Measurements from ENCODE around the gene SPINT3.

SPINT3 gene

GRCh38 chr20:45545351-45545750 lies 29.9 kb upstream of the SPINT3 start:
- Histone ChIP-seq H3K27me3 (ENCODE audit: insufficient read depth, low read depth) (no peaks in the 10 kb centered on the region), H3K4me2 (no peak overlapping the region), H3K4me1 (ENCODE audit: low read depth, poor library complexity, severe bottlenecking) (no peaks in the 10 kb centered on the region), H4K20me1 (ENCODE audit: insufficient read depth) (no peaks in the 10 kb centered on the region), H3K79me2 (ENCODE audit: insufficient read depth, low read depth) (no peaks in the 10 kb centered on the region), H3K27ac (no peak overlapping the region), H3K36me3 (ENCODE audit: insufficient read depth) (no peaks in the 10 kb centered on the region), H3K4me3 (IDR thresholded peaks at IDR 0.05; ENCODE audit: insufficient read depth, low read depth, low read length) (no peak overlapping the region), H2AFZ (ENCODE audit: low read depth) (no peak overlapping the region), H3K9ac (no peak overlapping the region)
- no peak for TF ChIP-seq CTCF (conservative IDR thresholded peaks at IDR 0.05; ENCODE audit: low read depth, low read length)

- Histone ChIP-seq H4K20me1 (ENCODE audit: insufficient read depth) (no peaks in the 10 kb centered on the region), H3K4me1 (ENCODE audit: low read depth, poor library complexity, severe bottlenecking) (no peaks in the 10 kb centered on the region), H3K27me3 (ENCODE audit: insufficient read depth, low read depth) (no peaks in the 10 kb centered on the region), H3K4me3 (IDR thresholded peaks at IDR 0.05; ENCODE audit: insufficient read depth, low read depth, low read length) (no peak within 1 kb of the TSS), H2AFZ (ENCODE audit: low read depth) (no peak within 1 kb of the TSS), H3K79me2 (ENCODE audit: insufficient read depth, low read depth) (no peaks in the 10 kb centered on the region), H3K4me2 (no peak within 1 kb of the TSS), H3K27ac (no peak within 1 kb of the TSS), H3K9ac (no peak within 1 kb of the TSS), H3K36me3 (ENCODE audit: insufficient read depth) (no peaks in the 10 kb centered on the region)
- no peak for TF ChIP-seq CTCF (conservative IDR thresholded peaks at IDR 0.05; ENCODE audit: low read depth, low read length)
Measured at GRCh38 chr20:45539382-45539781, 24.0 kb upstream of the SPINT3 start, which contains the start of gene WFDC6. Gene WFDC6 (minus strand): TSS chr20:45539482. CDS start chr20:45539407, 75 bp downstream.

- no peak overlapping the region for H3K27ac ChIP-seq
- no peak overlapping the region for H3K9ac ChIP-seq
- no peak overlapping the region for H3K4me3 ChIP-seq (IDR thresholded peaks at IDR 0.05; ENCODE audit: insufficient read depth, low read depth, low read length)
- H3K27me3 ChIP-seq (ENCODE audit: insufficient read depth, low read depth) = no peaks in the 10 kb centered on the region
- no peaks in the 10 kb centered on the region for H3K79me2 ChIP-seq (ENCODE audit: insufficient read depth, low read depth)
- H3K4me2 ChIP-seq = no peak overlapping the region
- TF ChIP-seq CTCF (conservative IDR thresholded peaks at IDR 0.05; ENCODE audit: low read depth, low read length) = no peak
- no peak overlapping the region for H2AFZ ChIP-seq (ENCODE audit: low read depth)
- no peaks in the 10 kb centered on the region for H4K20me1 ChIP-seq (ENCODE audit: insufficient read depth)
- H3K4me1 ChIP-seq (ENCODE audit: low read depth, poor library complexity, severe bottlenecking) = no peaks in the 10 kb centered on the region
- no peaks in the 10 kb centered on the region for H3K36me3 ChIP-seq (ENCODE audit: insufficient read depth)
Measured at GRCh38 chr20:45538209-45538799, 22.9 kb upstream of the SPINT3 start.

GRCh38 chr20:45527294-45527693 lies 11.9 kb upstream of the SPINT3 start:
- H2AFZ ChIP-seq (ENCODE audit: low read depth) = no peak overlapping the region
- TF ChIP-seq CTCF (conservative IDR thresholded peaks at IDR 0.05; ENCODE audit: low read depth, low read length) = no peak
- no peak overlapping the region for H3K27ac ChIP-seq
- no peaks in the 10 kb centered on the region for H3K36me3 ChIP-seq (ENCODE audit: insufficient read depth)
- no peaks in the 10 kb centered on the region for H4K20me1 ChIP-seq (ENCODE audit: insufficient read depth)
- H3K27me3 ChIP-seq (ENCODE audit: insufficient read depth, low read depth) = no peaks in the 10 kb centered on the region
- no peaks in the 10 kb centered on the region for H3K79me2 ChIP-seq (ENCODE audit: insufficient read depth, low read depth)
- H3K4me3 ChIP-seq (IDR thresholded peaks at IDR 0.05; ENCODE audit: insufficient read depth, low read depth, low read length) = no peak overlapping the region
- no peaks in the 10 kb centered on the region for H3K4me1 ChIP-seq (ENCODE audit: low read depth, poor library complexity, severe bottlenecking)
- no peak overlapping the region for H3K4me2 ChIP-seq
- H3K9ac ChIP-seq = no peak overlapping the region
